NCI-H82 treated with DMSO at 0.1 percent for 48 hours (cell line): ENCODE measurements around the gene AMH.

Source experiments
- DNase-seq: peaks from one replicate; lab custom pipeline; 2025; ENCODE audit not compliant: unreplicated experiment; lab: John Stamatoyannopoulos, UW

The AMH gene

DNA sequence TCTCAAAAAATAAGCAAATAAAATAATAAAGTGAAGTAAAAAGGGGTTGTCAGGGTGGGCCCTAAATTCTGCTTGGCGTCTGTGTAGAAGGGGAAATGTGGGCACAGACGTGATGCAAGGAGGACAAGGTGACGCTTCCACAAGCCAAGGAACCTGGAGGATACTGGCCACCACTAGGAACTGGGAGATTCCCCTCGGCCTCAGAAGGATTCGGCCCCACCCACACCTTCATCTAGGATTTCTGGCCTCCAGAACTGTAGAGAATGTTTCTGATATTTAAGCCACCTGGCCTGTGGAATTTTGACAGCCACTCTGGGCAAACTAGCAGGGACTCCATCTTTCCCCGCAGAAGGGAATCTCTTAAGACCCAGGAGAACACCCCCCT lies 14.1 kb upstream of the AMH start:
- DNase-seq = no peak

DNA sequence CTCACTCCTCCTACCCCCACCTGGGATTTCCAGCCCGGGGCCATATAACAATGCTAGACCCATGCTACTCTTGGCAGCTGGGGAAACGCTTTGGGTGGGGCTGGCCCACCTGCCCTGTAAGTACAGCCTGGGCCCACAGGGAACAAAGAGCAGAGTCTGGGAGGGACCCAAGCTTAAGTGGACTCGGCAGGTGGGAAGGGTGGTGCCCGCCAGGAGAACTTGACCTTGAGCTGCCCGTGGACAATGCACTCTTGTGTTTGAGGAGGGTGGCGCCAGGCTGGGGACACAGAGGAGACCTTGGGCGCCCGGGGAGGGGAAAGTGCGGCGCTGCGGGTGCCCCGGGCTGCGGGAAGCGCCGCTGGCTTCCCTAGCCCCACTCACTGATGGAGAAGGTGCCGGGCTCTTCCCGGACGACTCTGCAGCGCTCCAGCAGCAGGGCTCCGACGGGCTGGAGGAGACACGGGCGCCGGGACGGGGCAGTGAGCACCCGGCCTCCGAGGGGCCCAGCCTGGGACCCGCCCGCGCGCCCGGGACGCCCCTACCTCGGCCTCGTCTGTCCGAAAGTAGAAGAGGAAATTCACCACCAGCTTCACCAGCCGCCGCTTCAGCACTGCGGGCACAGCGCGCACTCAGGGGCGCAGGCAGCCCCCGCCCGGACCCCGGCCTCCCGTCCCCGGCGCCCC lies 13.6 kb upstream of the AMH start:
- no peak for DNase-seq

DNA sequence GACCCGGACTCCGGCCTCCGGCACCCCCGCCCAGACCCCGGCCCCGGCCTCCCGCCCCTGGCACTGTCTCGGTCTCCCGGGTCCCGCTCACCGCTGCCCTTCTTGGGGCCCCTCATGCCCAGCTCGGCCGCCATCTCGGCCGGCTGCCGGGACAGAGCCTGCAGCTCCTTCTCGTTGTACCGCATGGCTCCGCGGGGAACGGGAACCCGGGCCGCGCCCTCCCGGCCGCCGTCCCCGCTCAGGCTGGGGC lies 13.1 kb upstream of the AMH start:
- DNase-seq = no peak

GRCh38 chr19:2236314-2237050 lies 12.6 kb upstream of the AMH start, which contains the start of the genes PLEKHJ1 and SF3A2:
Gene PLEKHJ1 (minus strand): TSS chr19:2236329. CDS start chr19:2236248, 81 bp downstream.
Gene SF3A2 (plus strand): TSS chr19:2236824. CDS start chr19:2243419, 6,595 bp downstream.
- peak; percentile 86 for DNase-seq

GRCh38 chr19:2237051-2237868 lies 11.9 kb upstream of the AMH start:
- DNase-seq = no peak

DNA sequence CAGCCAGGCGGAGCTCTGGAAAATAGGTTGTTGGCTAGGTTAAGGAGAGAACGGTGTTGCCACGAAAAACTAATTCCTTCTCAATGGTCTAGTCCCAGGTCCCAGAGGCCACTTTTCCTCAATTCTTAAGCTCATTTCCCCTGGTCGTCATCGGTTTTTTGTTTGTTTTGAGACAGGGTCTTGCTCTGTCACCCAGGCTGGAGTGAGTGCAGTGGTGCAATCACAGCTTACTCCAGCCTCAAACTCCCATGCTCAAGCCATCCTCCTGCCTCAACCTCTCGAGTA lies 11.3 kb upstream of the AMH start:
- no peak for DNase-seq

DNA sequence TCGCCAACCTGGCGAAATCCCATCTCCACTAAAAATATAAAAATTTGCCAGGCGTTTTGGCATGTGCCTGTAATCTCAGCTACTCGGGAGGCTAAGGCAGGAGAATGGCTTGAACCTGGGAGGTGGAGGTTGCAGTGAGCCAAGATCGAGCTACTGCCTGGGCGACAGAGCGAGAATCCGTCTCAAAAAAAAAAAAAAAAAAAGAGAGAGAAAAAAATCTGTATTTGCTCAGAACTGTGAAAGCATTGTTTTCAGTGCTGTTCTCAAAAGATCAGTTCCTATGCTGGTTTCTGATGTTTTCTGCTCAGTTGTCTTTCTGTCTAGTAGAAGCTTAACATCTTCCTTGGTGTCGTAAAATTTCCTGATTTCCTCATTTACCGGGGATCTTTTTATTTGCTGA lies 9.9 kb upstream of the AMH start:
- no peak for DNase-seq

GRCh38 chr19:2239771-2240770 lies 9.1 kb upstream of the AMH start:
- DNase-seq = no peak

GRCh38 chr19:2240881-2241760 lies 8.0 kb upstream of the AMH start:
- no peak for DNase-seq

DNA sequence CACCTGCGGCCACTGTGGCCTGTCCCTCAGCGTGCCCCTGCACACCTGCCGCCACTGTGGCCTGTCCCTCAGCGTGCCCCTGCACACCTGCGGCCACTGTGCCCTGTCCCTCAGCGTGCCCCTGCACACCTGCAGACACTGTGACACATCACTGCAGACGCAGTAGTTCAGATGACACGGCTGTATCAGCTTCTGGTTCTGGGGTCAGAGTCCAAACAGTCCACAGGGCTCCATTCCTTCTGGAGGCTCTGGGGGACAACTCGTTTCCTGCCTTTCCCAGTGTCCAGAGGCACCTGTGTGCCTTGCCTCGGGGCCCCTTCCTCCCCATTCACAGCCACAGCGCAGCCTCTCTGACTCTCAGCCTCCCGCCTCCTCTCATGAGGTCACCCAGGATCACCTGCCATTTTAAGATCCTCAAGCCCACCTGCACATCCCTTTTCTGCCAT lies 7.0 kb upstream of the AMH start:
- no peak for DNase-seq

- DNase-seq = no peak
Measured at GRCh38 chr19:2242816-2243215, 6.3 kb upstream of the AMH start.

GRCh38 chr19:2243274-2244124 lies 5.6 kb upstream of the AMH start:
- DNase-seq = no peak

DNA sequence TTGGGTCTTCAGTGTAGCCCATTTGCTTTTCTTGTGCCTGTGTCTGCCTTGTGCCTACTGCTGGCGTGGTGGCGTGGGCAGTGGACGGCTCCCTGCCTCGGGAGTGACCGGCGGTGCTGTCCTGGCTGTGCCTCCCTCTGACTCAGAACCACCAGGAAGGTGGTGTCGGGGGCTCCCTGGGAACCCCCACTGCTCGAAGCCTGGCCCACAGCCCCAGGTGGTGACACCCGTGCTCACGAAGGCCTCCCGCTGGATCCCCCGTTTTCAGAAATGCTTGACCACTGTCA lies 5.1 kb upstream of the AMH start:
- no peak for DNase-seq

DNA sequence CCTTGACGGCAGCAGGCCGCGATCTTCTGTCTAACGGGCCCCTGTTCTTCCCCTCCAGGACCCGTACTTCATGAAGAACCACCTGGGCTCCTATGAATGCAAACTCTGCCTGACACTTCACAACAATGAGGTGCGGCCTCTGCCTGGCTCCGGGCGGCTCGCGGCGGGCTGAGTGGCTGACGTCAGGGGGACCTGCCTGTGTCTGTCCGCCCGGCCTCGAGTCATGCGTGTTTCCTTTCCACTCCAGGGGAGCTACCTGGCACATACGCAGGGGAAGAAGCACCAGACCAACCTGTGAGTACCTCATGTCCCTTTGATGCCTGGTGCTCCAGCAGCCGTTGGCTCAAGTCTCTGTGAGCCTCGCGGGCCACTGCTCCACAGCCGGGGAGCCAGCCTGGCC lies 4.6 kb upstream of the AMH start:
- DNase-seq = no peak

- no peak for DNase-seq
Measured at GRCh38 chr19:2245273-2245672, 3.9 kb upstream of the AMH start.

DNA sequence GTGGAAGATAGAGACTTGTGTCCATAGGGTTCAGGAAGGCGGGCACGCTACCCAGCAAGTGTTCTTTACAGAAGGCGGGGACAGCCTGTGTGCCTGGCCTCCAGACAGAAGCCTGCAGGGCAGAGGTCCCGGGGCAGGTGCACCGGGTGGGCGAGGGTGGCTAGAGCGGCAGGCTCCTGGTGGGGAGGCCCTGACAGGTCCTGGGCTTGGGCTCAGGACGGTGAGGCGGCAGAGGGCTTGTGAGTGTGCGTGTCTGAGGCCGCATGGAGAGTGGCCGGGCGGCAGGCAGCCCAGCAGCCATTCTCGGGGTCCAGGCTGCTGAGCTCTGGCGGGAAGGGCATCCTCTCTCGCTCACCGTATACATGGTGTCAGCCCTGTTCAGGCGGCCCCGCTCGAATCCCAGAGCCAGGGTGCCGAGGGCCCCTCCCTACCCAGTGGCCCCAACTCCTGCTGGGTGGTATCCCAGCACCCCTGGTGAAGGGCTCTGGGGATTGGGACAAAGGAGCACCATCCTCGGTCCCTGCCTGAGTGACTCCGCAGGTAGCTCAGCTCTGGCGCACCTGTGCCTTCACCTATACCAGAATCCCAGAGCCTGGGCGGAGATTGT lies 3.0 kb upstream of the AMH start:
- no peak for DNase-seq

DNA sequence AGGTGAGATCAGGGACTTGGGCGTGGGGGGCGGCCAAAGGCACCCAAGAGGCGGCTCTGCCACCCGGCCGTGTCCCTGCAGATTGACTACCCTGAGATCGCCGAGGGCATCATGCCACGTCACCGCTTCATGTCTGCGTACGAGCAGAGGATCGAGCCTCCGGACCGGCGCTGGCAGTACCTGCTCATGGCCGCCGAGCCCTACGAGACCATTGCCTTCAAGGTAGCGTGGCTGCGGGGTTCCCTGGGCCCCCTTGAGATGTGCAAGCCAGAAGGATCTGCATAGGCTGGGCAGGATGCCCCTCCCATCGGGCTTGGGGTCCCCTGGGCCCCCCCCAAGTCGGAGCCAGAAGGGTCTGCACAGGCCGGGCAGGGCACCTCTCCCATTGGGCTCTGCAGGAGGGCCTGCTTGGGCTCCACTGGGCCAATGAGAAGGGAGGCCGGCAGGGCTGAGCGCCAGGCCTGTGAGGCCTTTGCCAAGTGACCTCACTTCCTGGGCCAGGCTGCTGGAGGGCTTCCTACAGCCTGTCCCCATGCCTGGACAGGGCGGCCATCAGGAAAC lies 2.2 kb upstream of the AMH start:
- DNase-seq = no peak

DNA sequence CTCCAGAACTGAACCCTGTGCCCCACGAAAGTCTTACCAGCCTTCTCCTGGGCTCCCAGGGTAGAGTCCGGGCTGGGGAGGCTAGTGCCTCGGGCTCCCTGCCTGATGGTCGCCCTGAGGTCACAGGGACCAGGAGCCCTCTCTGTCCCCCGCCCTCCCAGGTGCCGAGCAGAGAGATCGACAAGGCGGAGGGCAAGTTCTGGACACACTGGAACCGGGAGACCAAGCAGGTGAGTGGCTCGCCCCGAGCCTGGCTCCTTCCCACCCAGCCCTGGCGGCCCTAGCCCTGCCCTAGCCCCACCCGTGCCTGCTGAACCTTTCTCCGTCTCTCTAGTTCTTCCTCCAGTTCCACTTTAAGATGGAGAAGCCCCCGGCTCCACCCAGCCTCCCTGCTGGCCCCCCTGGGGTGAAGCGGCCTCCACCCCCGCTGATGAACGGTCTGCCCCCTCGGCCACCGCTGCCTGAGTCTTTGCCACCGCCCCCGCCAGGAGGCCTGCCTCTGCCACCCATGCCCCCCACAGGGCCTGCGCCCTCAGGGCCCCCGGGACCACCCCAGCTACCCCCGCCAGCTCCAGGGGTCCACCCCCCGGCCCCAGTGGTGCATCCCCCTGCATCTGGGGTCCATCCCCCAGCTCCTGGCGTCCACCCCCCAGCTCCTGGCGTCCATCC lies 1.6 kb upstream of the AMH start:
- no peak for DNase-seq
